ENCODE measurements around the gene TEAD4.

DNA sequence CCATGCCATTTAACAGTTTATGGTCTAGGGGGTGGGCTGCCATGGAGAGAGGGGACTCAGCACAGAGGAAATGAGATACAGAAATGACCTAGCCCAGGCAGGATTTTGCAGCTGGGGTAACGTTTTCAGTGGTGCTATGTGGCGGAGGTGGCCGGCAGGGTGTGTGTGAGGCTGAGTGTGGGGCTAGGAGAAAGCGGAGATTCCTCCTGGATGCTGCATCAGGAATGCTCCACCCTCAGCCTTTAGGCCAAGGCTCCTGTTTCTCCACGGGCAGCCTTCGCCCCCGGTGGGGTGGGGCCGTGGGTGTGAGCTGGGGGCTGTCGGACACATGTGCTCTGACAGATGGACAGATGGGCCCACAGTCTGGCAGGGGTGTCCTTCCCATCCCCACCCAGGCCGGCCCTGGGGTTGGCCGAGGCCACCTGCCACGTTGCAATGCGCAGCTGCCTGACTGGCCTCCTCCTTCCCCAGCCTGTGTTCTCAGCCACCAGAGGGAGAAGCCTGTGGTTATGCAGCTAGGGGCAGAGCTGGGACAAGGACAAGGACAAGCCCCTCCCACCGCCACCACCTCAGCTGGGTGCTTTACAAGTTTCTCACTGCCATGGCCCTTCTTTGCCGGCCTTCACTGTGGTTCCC lies 44.3 kb downstream of the TEAD4 start:
- TF ChIP-seq, protein P1, sequence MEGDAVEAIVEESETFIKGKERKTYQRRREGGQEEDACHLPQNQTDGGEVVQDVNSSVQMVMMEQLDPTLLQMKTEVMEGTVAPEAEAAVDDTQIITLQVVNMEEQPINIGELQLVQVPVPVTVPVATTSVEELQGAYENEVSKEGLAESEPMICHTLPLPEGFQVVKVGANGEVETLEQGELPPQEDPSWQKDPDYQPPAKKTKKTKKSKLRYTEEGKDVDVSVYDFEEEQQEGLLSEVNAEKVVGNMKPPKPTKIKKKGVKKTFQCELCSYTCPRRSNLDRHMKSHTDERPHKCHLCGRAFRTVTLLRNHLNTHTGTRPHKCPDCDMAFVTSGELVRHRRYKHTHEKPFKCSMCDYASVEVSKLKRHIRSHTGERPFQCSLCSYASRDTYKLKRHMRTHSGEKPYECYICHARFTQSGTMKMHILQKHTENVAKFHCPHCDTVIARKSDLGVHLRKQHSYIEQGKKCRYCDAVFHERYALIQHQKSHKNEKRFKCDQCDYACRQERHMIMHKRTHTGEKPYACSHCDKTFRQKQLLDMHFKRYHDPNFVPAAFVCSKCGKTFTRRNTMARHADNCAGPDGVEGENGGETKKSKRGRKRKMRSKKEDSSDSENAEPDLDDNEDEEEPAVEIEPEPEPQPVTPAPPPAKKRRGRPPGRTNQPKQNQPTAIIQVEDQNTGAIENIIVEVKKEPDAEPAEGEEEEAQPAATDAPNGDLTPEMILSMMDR (IDR thresholded peaks at IDR 0.05): no peak
- no peak for TF ChIP-seq ZFX (IDR thresholded peaks at IDR 0.05; ENCODE audit: borderline replicate concordance)

All from 22Rv1 (cell line).